ENCODE measurements around the gene RNASET2.

The RNASET2 gene

GRCh38 chr6:166934174-166934573 lies 22.2 kb downstream of the RNASET2 start:
- TF ChIP-seq CTCF (IDR thresholded peaks at IDR 0.05; ENCODE audit: low read depth, low read length), result no peak
- DNase-seq (ENCODE audit: low read depth in 2 of 2), result no peak
- no peak overlapping the region for H3K4me3 ChIP-seq (replicated peaks in 1 of 2; ENCODE audit: low read depth in 2 of 2, low read length in 2 of 2)

- TF ChIP-seq CTCF (IDR thresholded peaks at IDR 0.05; ENCODE audit: low read depth, low read length), result no peak
- no peak for DNase-seq (ENCODE audit: low read depth in 2 of 2)
- no peak overlapping the region for H3K4me3 ChIP-seq (replicated peaks in 1 of 2; ENCODE audit: low read depth in 2 of 2, low read length in 2 of 2)
These were observed 23.0 kb downstream of the RNASET2 start for GRCh38 chr6:166933396-166933795.

- no peak for DNase-seq (ENCODE audit: low read depth in 2 of 2)
- H3K4me3 ChIP-seq (replicated peaks in 1 of 2; ENCODE audit: low read depth in 2 of 2, low read length in 2 of 2), result no peak overlapping the region
- TF ChIP-seq CTCF (IDR thresholded peaks at IDR 0.05; ENCODE audit: low read depth, low read length), result no peak
These were observed 23.7 kb downstream of the RNASET2 start for GRCh38 chr6:166932616-166933015.

GRCh38 chr6:166932116-166932515 lies 24.2 kb downstream of the RNASET2 start:
- DNase-seq (ENCODE audit: low read depth in 2 of 2), result no peak
- TF ChIP-seq CTCF (IDR thresholded peaks at IDR 0.05; ENCODE audit: low read depth, low read length), result no peak
- no peak overlapping the region for H3K4me3 ChIP-seq (replicated peaks in 1 of 2; ENCODE audit: low read depth in 2 of 2, low read length in 2 of 2)

- TF ChIP-seq CTCF (IDR thresholded peaks at IDR 0.05; ENCODE audit: low read depth, low read length), result no peak
- H3K4me3 ChIP-seq (replicated peaks in 1 of 2; ENCODE audit: low read depth in 2 of 2, low read length in 2 of 2), result no peak overlapping the region
- DNase-seq (ENCODE audit: low read depth in 2 of 2), result no peak
These were observed 24.9 kb downstream of the RNASET2 start for GRCh38 chr6:166931426-166931970.

GRCh38 chr6:166930354-166930891 lies 25.9 kb downstream of the RNASET2 start:
- H3K4me3 ChIP-seq (replicated peaks in 1 of 2; ENCODE audit: low read depth in 2 of 2, low read length in 2 of 2), result no peak overlapping the region
- no peak for DNase-seq (ENCODE audit: low read depth in 2 of 2)
- TF ChIP-seq CTCF (IDR thresholded peaks at IDR 0.05; ENCODE audit: low read depth, low read length), result no peak
